ENCODE measurements around the gene RHBDD2.
A peak's percentile ranks its signal among the peaks of the same experiment; 100 is the strongest.
"Not testable (repeated sequence)": the region's sequence is repeated elsewhere in the genome, so short reads cannot be mapped to it uniquely, and the experiment has no call there.

The RHBDD2 gene

GRCh38 chr7:75876126-75876881, 2.5 kb upstream of the RHBDD2 start:
- no peak for TF ChIP-seq CTCF (IDR thresholded peaks at IDR 0.05)
- H3K4me3 ChIP-seq = no peak overlapping the region
- DNase-seq (ENCODE audit: low spot score) = no peak
- H3K27ac ChIP-seq = no peak overlapping the region

- no peak for DNase-seq (ENCODE audit: low spot score)
- Histone ChIP-seq H3K4me3 (peak overlapping the region; percentile 75), H3K27ac (peak overlapping the region; percentile 78 to 92)
- TF ChIP-seq CTCF (IDR thresholded peaks at IDR 0.05) = no peak
Measured at GRCh38 chr7:75878312-75878768, 494 bp upstream of the RHBDD2 start.

DNA sequence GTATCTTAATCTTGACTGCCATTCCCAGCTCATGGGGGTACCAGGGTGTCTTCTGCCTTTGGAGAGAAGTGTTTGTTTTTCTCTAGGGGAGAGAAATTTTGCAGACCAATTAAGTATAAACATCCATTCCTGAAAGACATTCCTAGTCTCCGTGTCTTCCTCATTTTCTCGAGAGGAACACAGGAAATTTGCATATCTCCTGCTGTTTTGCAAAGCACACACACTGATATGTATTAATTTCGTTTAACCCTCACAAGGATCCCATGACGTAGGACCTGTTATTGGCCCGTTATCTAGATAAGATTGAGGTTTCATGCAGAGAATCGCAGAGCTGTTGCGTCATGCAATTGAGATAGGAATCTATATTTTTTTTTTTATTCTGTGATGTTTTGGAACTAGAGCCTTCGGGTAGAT, 944 bp downstream of the RHBDD2 start:
- TF ChIP-seq CTCF (IDR thresholded peaks at IDR 0.05) = no peak
- DNase-seq (ENCODE audit: low spot score) = no peak
- Histone ChIP-seq H3K27ac (peak overlapping the region; percentile 64 to 92), H3K4me3 (peak overlapping the region; percentile 75)

DNA sequence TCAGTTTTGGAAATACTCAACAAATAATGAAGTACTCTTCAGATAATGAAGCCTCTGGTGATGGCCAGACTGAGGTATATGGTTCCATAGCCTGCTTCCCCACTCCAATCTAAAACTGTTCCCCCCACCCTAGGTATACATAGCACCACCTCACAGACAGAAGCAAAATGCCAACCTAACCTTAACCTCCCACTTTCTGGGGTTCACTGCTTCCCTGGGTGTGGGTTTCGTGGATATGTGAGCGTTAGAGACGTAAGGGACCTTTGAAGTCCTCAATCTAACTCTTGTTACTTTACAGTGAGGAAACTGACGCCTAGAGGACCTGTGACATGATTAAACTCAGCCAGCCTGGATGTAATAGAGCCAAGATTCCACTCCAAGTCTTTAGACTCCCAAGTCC, 1.4 kb downstream of the RHBDD2 start:
- TF ChIP-seq CTCF (IDR thresholded peaks at IDR 0.05) = no peak
- no peak for DNase-seq (ENCODE audit: low spot score)
- Histone ChIP-seq H3K4me3 (peak overlapping the region; percentile 75), H3K27ac (no peak overlapping the region)

DNA sequence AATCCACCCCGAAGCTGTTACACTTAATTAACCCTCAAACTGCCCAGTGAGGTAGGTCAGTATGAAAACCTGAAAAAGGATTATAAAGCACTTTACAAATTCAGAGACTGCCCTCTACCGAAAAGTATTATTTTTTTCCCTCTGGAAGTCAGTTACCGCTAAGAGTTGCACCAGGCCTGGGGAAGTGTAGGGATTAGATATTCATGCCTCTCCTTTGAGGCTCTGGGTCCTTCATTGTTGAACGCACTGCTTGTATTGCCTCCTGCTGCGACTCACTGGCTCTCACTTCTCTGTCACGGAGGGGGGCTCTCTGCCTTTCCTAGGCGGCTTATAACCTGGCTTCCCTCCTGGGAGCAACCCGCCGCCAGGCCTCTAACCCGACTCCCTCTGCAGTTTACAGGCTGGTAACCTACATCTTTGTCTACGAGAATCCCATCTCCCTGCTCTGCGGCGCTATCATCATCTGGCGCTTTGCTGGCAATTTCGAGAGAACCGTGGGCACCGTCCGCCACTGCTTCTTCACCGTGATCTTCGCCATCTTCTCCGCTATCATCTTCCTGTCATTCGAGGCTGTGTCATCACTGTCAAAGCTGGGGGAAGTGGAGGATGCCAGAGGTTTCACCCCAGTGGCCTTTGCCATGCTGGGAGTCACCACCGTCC, 2.7 kb downstream of the RHBDD2 start:
- DNase-seq (ENCODE audit: low spot score) = no peak
- TF ChIP-seq CTCF (IDR thresholded peaks at IDR 0.05) = no peak
- Histone ChIP-seq H3K27ac (no peak overlapping the region), H3K4me3 (no peak overlapping the region)

DNA sequence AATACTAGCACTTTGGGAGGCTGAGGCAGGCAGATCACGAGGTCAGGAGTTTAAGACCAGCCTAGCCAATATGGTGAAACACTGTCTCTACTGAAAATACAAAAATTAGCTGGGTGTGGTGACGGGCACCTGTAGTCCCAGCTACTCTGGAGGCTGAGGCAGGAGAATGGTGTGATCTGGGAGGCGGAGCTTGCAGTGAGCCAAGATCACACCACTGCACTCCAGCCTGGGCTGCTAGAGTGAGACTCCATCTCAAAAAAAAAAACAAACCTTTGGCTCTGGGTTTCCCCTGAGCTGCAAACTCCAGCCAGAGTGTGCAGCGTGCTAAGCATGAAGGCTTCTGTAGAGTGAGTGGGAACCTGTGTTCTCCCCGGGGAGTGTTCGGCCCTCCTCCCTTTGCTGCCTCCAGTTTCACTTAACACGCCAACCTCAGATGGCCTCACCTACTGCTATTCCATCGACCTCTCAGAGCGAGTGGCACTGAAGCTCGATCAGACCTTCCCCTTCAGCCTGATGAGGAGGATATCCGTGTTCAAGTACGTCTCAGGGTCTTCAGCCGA, 4.5 kb downstream of the RHBDD2 start:
- not testable (repeated sequence) for H3K4me3 ChIP-seq; H3K27ac ChIP-seq; DNase-seq (ENCODE audit: low spot score)

DNA sequence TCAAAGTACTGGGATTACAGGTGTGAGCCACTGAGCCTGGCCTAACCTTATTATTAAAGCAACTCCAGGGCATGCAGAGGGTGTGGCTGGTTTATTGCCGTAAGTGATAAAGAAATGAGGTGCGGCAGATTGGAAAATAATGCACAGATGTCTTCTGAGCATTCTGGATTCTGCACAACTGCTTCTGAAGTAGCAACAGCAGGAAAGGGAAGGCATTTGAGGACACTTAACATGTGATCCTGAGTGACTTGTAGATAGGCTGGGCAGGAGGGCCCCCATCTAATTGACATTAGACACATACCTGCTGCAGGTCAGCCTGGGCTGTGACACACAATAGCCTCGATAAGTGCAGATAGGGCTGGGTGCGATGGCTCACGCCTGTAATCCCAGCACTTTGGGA, 5.6 kb downstream of the RHBDD2 start:
- no peak for TF ChIP-seq CTCF (IDR thresholded peaks at IDR 0.05)
- no peak overlapping the region for H3K27ac ChIP-seq
- no peak overlapping the region for H3K4me3 ChIP-seq
- no peak for DNase-seq (ENCODE audit: low spot score)
